ENCODE measurements around the gene NFU1.

The NFU1 gene

GRCh38 chr2:69465513-69466456 lies 28.6 kb upstream of the NFU1 start:
- Histone ChIP-seq H3K4me1 (ENCODE audit: insufficient read depth, low read length, poor library complexity, severe bottlenecking) (no peaks in the 10 kb centered on the region), H3K27me3 (ENCODE audit: insufficient read depth, low read length, poor library complexity, severe bottlenecking) (no peaks in the 10 kb centered on the region), H3K79me2 (ENCODE audit: insufficient read depth, low read length) (no peaks in the 10 kb centered on the region), H3K9me2 (replicated peaks; ENCODE audit: low read depth, low read length) (no peaks in the 10 kb centered on the region), H3K4me3 (ENCODE audit: low read length, poor library complexity, severe bottlenecking) (no peak overlapping the region), H3K9ac (ENCODE audit: low read depth, low read length, poor library complexity, severe bottlenecking) (no peak overlapping the region), H4K20me1 (ENCODE audit: insufficient read depth, low read length, poor library complexity, severe bottlenecking) (no peaks in the 10 kb centered on the region), H3F3A (ENCODE audit: low read depth) (no peaks in the 10 kb centered on the region), H2AFZ (ENCODE audit: low read length) (no peak overlapping the region), H3K9me3 (ENCODE audit: insufficient read depth, low read depth, low read length) (no peaks in the 10 kb centered on the region), H3K4me2 (ENCODE audit: low read depth, low read length, poor library complexity, severe bottlenecking) (no peak overlapping the region), H3K36me3 (ENCODE audit: insufficient read depth, low read length) (peaks cover 19% of the 10 kb centered on the region; the same call in 1 of the 2 replicates)
- TF ChIP-seq CTCF (conservative IDR thresholded peaks at IDR 0.05; ENCODE audit: low read length) (no peak), EZH2phosphoT487 (IDR thresholded peaks at IDR 0.05; ENCODE audit: borderline replicate concordance) (no peak)

GRCh38 chr2:69464575-69464974 lies 27.3 kb upstream of the NFU1 start:
- Histone ChIP-seq H3K36me3 (ENCODE audit: insufficient read depth, low read length) (peaks cover 19% of the 10 kb centered on the region; the same call in 1 of the 2 replicates), H3K9me2 (replicated peaks; ENCODE audit: low read depth, low read length) (no peaks in the 10 kb centered on the region), H3K9ac (ENCODE audit: low read depth, low read length, poor library complexity, severe bottlenecking) (no peak overlapping the region), H3K9me3 (ENCODE audit: insufficient read depth, low read depth, low read length) (no peaks in the 10 kb centered on the region), H3K4me1 (ENCODE audit: insufficient read depth, low read length, poor library complexity, severe bottlenecking) (no peaks in the 10 kb centered on the region), H3K27me3 (ENCODE audit: insufficient read depth, low read length, poor library complexity, severe bottlenecking) (no peaks in the 10 kb centered on the region), H3K4me3 (ENCODE audit: low read length, poor library complexity, severe bottlenecking) (no peak overlapping the region), H4K20me1 (ENCODE audit: insufficient read depth, low read length, poor library complexity, severe bottlenecking) (no peaks in the 10 kb centered on the region), H3F3A (ENCODE audit: low read depth) (no peaks in the 10 kb centered on the region), H3K79me2 (ENCODE audit: insufficient read depth, low read length) (no peaks in the 10 kb centered on the region), H3K4me2 (ENCODE audit: low read depth, low read length, poor library complexity, severe bottlenecking) (no peak overlapping the region), H2AFZ (ENCODE audit: low read length) (no peak overlapping the region)
- TF ChIP-seq EZH2phosphoT487 (IDR thresholded peaks at IDR 0.05; ENCODE audit: borderline replicate concordance) = no peak
- TF ChIP-seq CTCF (conservative IDR thresholded peaks at IDR 0.05; ENCODE audit: low read length) = no peak

- Histone ChIP-seq H3K9me2 (replicated peaks; ENCODE audit: low read depth, low read length) (no peaks in the 10 kb centered on the region), H3K36me3 (ENCODE audit: insufficient read depth, low read length) (peaks cover 19% of the 10 kb centered on the region; the same call in 1 of the 2 replicates)
- TF ChIP-seq EZH2phosphoT487 (IDR thresholded peaks at IDR 0.05; ENCODE audit: borderline replicate concordance) = no peak
- no peak for TF ChIP-seq CTCF (conservative IDR thresholded peaks at IDR 0.05; ENCODE audit: low read length)
Measured at GRCh38 chr2:69462780-69463179, 25.5 kb upstream of the NFU1 start.

More at GRCh38 chr2:69462780-69463179, 25.5 kb upstream of the NFU1 start:
- no peak overlapping the region for H3K9ac ChIP-seq (ENCODE audit: low read depth, low read length, poor library complexity, severe bottlenecking)
- H4K20me1 ChIP-seq (ENCODE audit: insufficient read depth, low read length, poor library complexity, severe bottlenecking) = no peaks in the 10 kb centered on the region
- no peaks in the 10 kb centered on the region for H3F3A ChIP-seq (ENCODE audit: low read depth)
- no peaks in the 10 kb centered on the region for H3K9me3 ChIP-seq (ENCODE audit: insufficient read depth, low read depth, low read length)
- H3K4me2 ChIP-seq (ENCODE audit: low read depth, low read length, poor library complexity, severe bottlenecking) = no peak overlapping the region
- no peaks in the 10 kb centered on the region for H3K79me2 ChIP-seq (ENCODE audit: insufficient read depth, low read length)
- no peaks in the 10 kb centered on the region for H3K4me1 ChIP-seq (ENCODE audit: insufficient read depth, low read length, poor library complexity, severe bottlenecking)
- no peak overlapping the region for H3K4me3 ChIP-seq (ENCODE audit: low read length, poor library complexity, severe bottlenecking)
- no peaks in the 10 kb centered on the region for H3K27me3 ChIP-seq (ENCODE audit: insufficient read depth, low read length, poor library complexity, severe bottlenecking)
- no peak overlapping the region for H2AFZ ChIP-seq (ENCODE audit: low read length)
